Sigmoid colon (tissue), 7 donors: ENCODE data around the gene MROH7. TPM values are rescaled to one million over a fixed set of nuclear protein-coding genes. Genes with fewer than 3 reads are reported as not detected.

Experiments
- DNase-seq: peaks from one replicate; pipeline ENCODE4 v3.0.0-alpha.2; 2019
- H3K27ac ChIP-seq, 4 donors: fragments of 200-600 bp; sonication (generic); one replicate each; pipeline ENCODE4 v1.5.1; 2016 to 2019; ENCODE audit warnings: mild to moderate bottlenecking in 1 of 4
- H3K27me3 ChIP-seq, 3 donors: fragments of 200-600 bp; sonication (generic); one replicate each; pipeline ENCODE4 v1.5.1; 2019; ENCODE audit warnings: mild to moderate bottlenecking in 1 of 3
- H3K36me3 ChIP-seq, 4 donors: fragments of 200-600 bp; sonication (generic); one replicate each; pipeline ENCODE4 v1.5.1; 2016 to 2019
- H3K4me1 ChIP-seq, 4 donors: fragments of 200-600 bp; sonication (generic); one replicate each; pipeline ENCODE4 v1.5.1; 2017 to 2019
- H3K4me3 ChIP-seq, 4 donors: fragments of 200-600 bp; sonication (generic); one replicate each; pipeline ENCODE4 v1.5.1; 2017 to 2019; ENCODE audit warnings: mild to moderate bottlenecking in 2 of 4, moderate library complexity in 1 of 4
- H3K9me3 ChIP-seq, 4 donors: fragments of 200-600 bp in 3 of 4; sonication (generic) in 3 of 4; one replicate each; pipeline versions ENCODE4 v1.5.1 to v1.6.1; 2013 to 2019
- EP300 ChIP-seq, 4 donors: sonication (generic); formaldehyde crosslinking; IDR thresholded peaks; one replicate each; pipeline ENCODE4 v1.6.1; 2017; ENCODE audit warnings: antibody characterized with exemption in 4 of 4
- POLR2A ChIP-seq, 2 donors: fragments of 450-650 bp; IDR thresholded peaks; one replicate each; pipeline ENCODE4 v1.6.1; 2016; ENCODE audit warnings: antibody characterized with exemption in 2 of 2, mild to moderate bottlenecking in 2 of 2, moderate library complexity in 2 of 2
- POLR2AphosphoS5 ChIP-seq, 4 donors: sonication (generic); formaldehyde crosslinking; IDR thresholded peaks; one replicate each; pipeline ENCODE4 v1.6.1; 2017; ENCODE audit warnings: antibody characterized with exemption in 4 of 4
- WGBS, 2 donors: extraction: QIAGEN DNeasy Blood & Tissue Kit; methylation state at CpG; one replicate each; pipeline ENCODE4 v1.1.7; 2013; 5-methylcytosine and 5-hydroxymethylcytosine counted together
- intact Hi-C: fragments of 100-400 bp; cut with DNase I; formaldehyde crosslinking; loops from one replicate; pipeline ENCODE4 v1.15.1; 2023
- polyA plus RNA-seq, 3 donors: library from polyadenylated mRNA; stranded (reverse); fragments of 200-250 nt; gene quantifications; one replicate each; pipeline ENCODE4 v1.2.3, GENCODE V29; 2013
- total RNA-seq, 4 donors: library from RNA; depleted of rRNA; stranded (reverse); fragments of >200 nt; gene quantifications; one replicate each; pipeline ENCODE4 v1.1.0, GENCODE V29; 2016
- TF ChIP-seq, protein P1 (sequence below), 4 experiments: fragments of 450-650 bp in 3 of 4; fragments of 200-600 bp in 1 of 4; IDR thresholded peaks; one replicate each; pipeline ENCODE4 v1.5.1; 2016 to 2019; ENCODE audit warnings: antibody characterized with exemption in 4 of 4, mild to moderate bottlenecking in 3 of 4, moderate library complexity in 2 of 4
- donor health status: healthy with polysubstance abuse.
- donor health status: Bipolar disorder and iron deficiency.
- donor health status: healthy.

The MROH7 gene
- total and polyA plus RNA-seq, 7 donors: 0.69 to 23.0 (median 11.2) TPM

DNA sequence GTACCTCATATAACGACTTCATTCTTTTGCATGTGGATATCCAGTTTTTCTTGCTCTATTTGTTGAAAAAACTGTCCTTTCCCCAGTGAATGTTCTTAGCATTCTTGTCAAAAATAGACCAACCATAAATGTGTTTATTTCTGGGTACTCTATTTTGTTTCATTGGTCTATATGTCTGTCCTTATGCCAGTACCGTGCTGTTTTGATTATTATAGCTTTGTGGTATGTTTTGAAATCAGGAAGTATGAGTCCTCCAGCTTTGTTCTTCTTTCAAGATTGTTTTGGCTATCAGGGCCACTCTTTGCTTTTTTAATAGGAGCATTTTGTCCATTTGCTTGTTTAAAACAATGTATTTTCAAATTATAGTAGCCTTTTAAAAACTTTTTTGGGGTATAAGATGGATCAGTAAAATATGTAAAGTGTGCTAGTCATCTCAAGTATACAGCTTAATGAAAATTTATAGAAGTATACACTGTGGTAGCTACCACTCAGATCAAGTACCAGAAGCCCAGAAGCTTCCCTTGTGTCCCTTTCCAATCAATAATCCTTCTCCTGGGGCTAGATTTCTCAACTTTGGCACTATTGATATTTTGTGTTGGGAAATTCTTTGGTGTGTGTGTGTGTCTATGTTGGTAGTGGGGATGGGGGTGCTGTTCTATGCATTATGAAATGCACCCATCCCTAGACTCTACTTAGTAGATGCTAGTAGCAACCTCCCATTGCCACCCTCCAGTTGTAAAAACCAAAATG is 16.8 kb downstream of the MROH7 start:
- no peaks in the 10 kb centered on the region for H3K4me1 ChIP-seq
- H3K27ac ChIP-seq: no peak overlapping the region
- WGBS, 2 donors: 89 to 92% methylated on average over 2 of the region's 2 CpGs
- peaks cover 0 to 28% (median 0%) of the 10 kb centered on the region in 4 donors for H3K36me3 ChIP-seq
- H3K9me3 ChIP-seq: no peaks in the 10 kb centered on the region
- no peak overlapping the region for H3K4me3 ChIP-seq
- intact Hi-C loops: no loop called here
- no peak for DNase-seq
- no peaks in the 10 kb centered on the region for H3K27me3 ChIP-seq
- TF ChIP-seq EP300 (IDR thresholded peaks at IDR 0.05) (no peak), POLR2AphosphoS5 (IDR thresholded peaks at IDR 0.05) (no peak), POLR2A (IDR thresholded peaks at IDR 0.05) (no peak)
- TF ChIP-seq, protein P1, sequence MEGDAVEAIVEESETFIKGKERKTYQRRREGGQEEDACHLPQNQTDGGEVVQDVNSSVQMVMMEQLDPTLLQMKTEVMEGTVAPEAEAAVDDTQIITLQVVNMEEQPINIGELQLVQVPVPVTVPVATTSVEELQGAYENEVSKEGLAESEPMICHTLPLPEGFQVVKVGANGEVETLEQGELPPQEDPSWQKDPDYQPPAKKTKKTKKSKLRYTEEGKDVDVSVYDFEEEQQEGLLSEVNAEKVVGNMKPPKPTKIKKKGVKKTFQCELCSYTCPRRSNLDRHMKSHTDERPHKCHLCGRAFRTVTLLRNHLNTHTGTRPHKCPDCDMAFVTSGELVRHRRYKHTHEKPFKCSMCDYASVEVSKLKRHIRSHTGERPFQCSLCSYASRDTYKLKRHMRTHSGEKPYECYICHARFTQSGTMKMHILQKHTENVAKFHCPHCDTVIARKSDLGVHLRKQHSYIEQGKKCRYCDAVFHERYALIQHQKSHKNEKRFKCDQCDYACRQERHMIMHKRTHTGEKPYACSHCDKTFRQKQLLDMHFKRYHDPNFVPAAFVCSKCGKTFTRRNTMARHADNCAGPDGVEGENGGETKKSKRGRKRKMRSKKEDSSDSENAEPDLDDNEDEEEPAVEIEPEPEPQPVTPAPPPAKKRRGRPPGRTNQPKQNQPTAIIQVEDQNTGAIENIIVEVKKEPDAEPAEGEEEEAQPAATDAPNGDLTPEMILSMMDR (IDR thresholded peaks at IDR 0.05): no peak

DNA sequence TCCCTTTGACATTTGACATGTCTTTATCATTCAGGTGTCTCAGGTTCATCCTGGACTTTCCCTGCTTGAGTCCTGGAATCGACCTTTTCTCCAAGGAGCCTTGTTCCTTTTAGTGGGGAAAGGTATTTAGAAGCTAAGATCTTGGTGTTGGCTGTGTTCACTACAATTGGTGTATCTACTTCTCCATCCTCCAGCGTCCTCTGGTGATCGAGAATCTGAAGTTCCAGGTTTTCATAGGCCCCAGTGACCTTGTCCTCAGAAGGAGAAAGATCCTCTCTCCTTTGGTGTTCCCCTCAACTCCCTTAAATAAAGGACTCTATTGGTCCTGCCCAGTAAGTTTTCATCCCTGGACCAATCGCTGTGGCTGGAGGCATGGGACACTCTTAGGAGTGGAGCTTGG is 22.1 kb downstream of the MROH7 start:
- Histone ChIP-seq H3K4me3 (no peak overlapping the region), H3K9me3 (no peaks in the 10 kb centered on the region), H3K36me3 (peaks cover 0 to 26% (median 0%) of the 10 kb centered on the region in 4 donors), H3K27ac (no peak overlapping the region), H3K27me3 (no peaks in the 10 kb centered on the region), H3K4me1 (no peaks in the 10 kb centered on the region)
- 88 to 89% methylated on average over 4 of the region's 4 CpGs for WGBS, 2 donors
- no peak for TF ChIP-seq POLR2A (IDR thresholded peaks at IDR 0.05)
- no peak for TF ChIP-seq EP300 (IDR thresholded peaks at IDR 0.05)
- TF ChIP-seq POLR2AphosphoS5 (IDR thresholded peaks at IDR 0.05): no peak
- TF ChIP-seq, protein P1 (IDR thresholded peaks at IDR 0.05): no peak
- intact Hi-C loops: no loop called here
- no peak for DNase-seq

DNA sequence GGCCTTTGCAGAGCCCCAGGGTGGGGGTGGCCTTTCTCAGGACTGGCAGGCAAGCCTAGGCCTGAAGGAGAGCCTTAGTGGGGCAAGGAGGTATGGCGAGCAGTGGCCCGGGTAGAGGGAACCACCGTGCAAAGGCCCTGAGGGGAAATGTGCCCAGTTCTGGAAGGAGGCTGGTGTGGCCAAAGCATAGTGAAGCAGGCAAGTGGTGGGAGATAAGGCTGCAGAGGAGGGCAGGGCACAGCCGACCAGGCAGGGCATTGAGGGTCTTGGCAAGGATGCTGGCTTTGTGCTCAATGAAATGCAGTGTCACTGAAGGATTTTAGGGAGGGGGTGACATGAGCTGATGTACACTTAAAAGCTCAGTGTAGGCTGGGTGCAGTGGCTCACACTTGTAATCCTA is 22.8 kb downstream of the MROH7 start:
- 94 to 95% methylated on average over 4 of the region's 4 CpGs for WGBS, 2 donors
- DNase-seq: no peak
- no peaks in the 10 kb centered on the region for H3K9me3 ChIP-seq
- no peak for TF ChIP-seq EP300 (IDR thresholded peaks at IDR 0.05)
- TF ChIP-seq POLR2A (IDR thresholded peaks at IDR 0.05): no peak
- TF ChIP-seq POLR2AphosphoS5 (IDR thresholded peaks at IDR 0.05): no peak
- TF ChIP-seq, protein P1 (IDR thresholded peaks at IDR 0.05): no peak
- no peak overlapping the region for H3K27ac ChIP-seq
- no peak overlapping the region for H3K4me3 ChIP-seq
- no peaks in the 10 kb centered on the region for H3K27me3 ChIP-seq
- H3K4me1 ChIP-seq: no peaks in the 10 kb centered on the region
- intact Hi-C loops: no loop called here
- H3K36me3 ChIP-seq: peaks cover 0 to 19% (median 0%) of the 10 kb centered on the region in 4 donors

DNA sequence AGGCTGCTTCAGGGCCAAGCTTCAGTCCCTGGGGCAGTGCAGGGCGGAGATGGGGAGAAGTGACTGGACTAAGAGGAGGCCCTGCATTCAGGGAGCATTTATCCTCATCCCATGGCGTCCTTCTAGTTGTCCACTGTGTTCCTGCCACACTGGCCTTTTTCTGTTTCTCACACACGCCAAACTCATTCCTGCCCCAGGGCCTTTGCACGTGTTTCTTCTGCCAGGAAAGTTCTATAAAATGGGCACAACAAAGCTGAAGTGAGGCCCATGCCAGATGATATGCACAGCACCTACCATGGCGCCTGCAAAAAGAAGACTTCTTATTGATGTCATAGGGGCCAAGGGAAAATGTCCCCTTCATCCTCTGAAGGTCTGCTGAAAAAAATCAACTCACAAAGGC is 24.3 kb downstream of the MROH7 start:
- Histone ChIP-seq H3K4me1 (no peaks in the 10 kb centered on the region), H3K9me3 (no peaks in the 10 kb centered on the region), H3K36me3 (peaks cover 0 to 10% (median 0%) of the 10 kb centered on the region in 4 donors), H3K27me3 (no peaks in the 10 kb centered on the region), H3K4me3 (no peak overlapping the region), H3K27ac (no peak overlapping the region)
- no peak for TF ChIP-seq EP300 (IDR thresholded peaks at IDR 0.05)
- TF ChIP-seq POLR2A (IDR thresholded peaks at IDR 0.05): no peak
- TF ChIP-seq, protein P1 (IDR thresholded peaks at IDR 0.05): no peak
- TF ChIP-seq POLR2AphosphoS5 (IDR thresholded peaks at IDR 0.05): no peak
- intact Hi-C loops: no loop called here
- DNase-seq: no peak
- WGBS, 2 donors: 94 to 95% methylated on average over 5 of the region's 5 CpGs
